Measurements from ENCODE around the gene OCIAD1.
"Not testable (repeated sequence)": the region's sequence is repeated elsewhere in the genome, so short reads cannot be mapped to it uniquely, and the experiment has no call there.

Gene OCIAD1

DNA sequence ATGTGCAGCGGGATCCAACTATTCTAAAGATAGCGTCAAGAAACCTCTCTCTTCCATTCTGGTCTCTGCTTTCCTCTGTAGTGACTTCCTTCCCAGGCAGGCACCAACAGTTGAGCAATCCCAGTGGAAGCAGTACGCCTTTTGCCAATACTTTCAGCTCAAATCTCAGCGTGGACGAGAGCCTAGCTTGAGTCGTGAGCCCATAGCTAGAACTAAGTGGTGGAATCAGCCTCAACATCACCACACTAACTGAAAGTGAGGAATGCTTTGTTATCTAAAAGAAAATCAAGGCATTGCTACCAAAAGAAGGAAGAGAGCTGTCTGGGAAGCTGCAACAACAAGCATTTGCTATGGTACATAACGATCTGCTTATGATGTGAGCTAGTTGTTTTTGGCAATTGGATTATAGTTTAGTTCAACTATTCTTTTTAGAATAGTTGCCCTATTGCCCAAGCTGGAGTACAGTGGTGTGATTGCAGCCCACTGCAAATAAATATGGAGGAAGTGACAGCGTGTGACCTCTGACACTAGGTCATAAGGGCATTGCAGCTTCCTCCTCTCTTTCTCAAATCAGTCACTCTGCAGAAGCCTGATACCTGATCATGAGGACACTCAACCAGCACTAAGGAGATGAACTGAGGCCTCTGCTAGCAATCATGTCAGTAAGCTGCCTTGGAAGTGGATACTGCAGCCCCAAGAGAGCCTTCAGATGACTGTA lies 26.1 kb upstream of the OCIAD1 start:
- Histone ChIP-seq H2BK15ac (replicated peaks; ENCODE audit: low read depth) (no peak overlapping the region), H3K27me3 (ENCODE audit: insufficient read depth, low read length, poor library complexity) (no peaks in the 10 kb centered on the region), H3K27ac (ENCODE audit: low read depth, low read length) (no peak overlapping the region), H4K5ac (ENCODE audit: low read length) (no peak overlapping the region), H3K9ac (ENCODE audit: low read length) (no peak overlapping the region), H3K18ac (ENCODE audit: low read length) (no peak overlapping the region), H3K4me1 (ENCODE audit: control insufficient read depth, low read depth, low read length) (peaks cover 2% of the 10 kb centered on the region), H3K36me3 (ENCODE audit: control insufficient read depth, insufficient read depth, low read length) (no peaks in the 10 kb centered on the region), H3K79me2 (ENCODE audit: control insufficient read depth, insufficient read depth, low read length) (no peaks in the 10 kb centered on the region), H2BK5ac (ENCODE audit: low read length) (no peak overlapping the region), H3K4me3 (ENCODE audit: low read length) (no peak overlapping the region), H3K23ac (ENCODE audit: low read length) (no peak overlapping the region), H4K8ac (ENCODE audit: low read depth, low read length) (no peak overlapping the region), H3K79me1 (ENCODE audit: low read length) (no peaks in the 10 kb centered on the region), H2AK5ac (ENCODE audit: low read length) (no peak overlapping the region), H3K4ac (ENCODE audit: low read depth, low read length) (no peak overlapping the region), H3K4me2 (ENCODE audit: low read length) (no peak overlapping the region), H3K56ac (ENCODE audit: low read length) (peak overlapping the region; percentile 9), H2BK120ac (ENCODE audit: low read depth, low read length) (no peak overlapping the region)
- no CpG with 5 or more reads among the region's 8 CpGs for WGBS (ENCODE audit: extremely low coverage, insufficient coverage, low lambda C conversion rate)
- DNase-seq, result no peak

DNA sequence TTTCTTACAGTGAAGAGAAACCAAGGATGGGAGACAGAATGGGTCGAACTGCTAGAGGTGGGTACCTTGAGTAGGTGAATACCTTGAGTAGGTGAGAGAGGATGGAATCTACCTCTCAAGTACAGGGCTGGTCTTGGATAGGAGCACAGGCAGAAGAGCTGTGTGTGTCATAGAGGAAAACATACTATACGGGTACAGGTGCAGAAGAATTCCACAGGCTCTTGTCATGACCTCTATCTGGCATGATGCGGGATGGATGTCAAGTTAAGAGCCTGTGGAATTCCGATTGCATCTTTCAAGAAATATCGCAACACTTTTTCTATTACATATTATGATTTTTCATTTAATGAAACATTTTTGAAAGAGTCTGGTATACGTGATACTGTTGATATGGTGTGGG lies 18.0 kb upstream of the OCIAD1 start:
- H3K56ac ChIP-seq (ENCODE audit: low read length), result no peak overlapping the region
- no peaks in the 10 kb centered on the region for H3K79me2 ChIP-seq (ENCODE audit: control insufficient read depth, insufficient read depth, low read length)
- H2BK5ac ChIP-seq (ENCODE audit: low read length), result no peak overlapping the region
- H3K23ac ChIP-seq (ENCODE audit: low read length), result no peak overlapping the region
- H3K9ac ChIP-seq (ENCODE audit: low read length), result no peak overlapping the region
- H3K4me1 ChIP-seq (ENCODE audit: control insufficient read depth, low read depth, low read length), result no peaks in the 10 kb centered on the region
- no peak overlapping the region for H2BK15ac ChIP-seq (replicated peaks; ENCODE audit: low read depth)
- WGBS (ENCODE audit: extremely low coverage, insufficient coverage, low lambda C conversion rate), result no CpG with 5 or more reads among the region's 6 CpGs
- no peak overlapping the region for H4K8ac ChIP-seq (ENCODE audit: low read depth, low read length)
- H2AK5ac ChIP-seq (ENCODE audit: low read length), result no peak overlapping the region
- H3K4ac ChIP-seq (ENCODE audit: low read depth, low read length), result no peak overlapping the region
- H4K5ac ChIP-seq (ENCODE audit: low read length), result no peak overlapping the region
- H2BK120ac ChIP-seq (ENCODE audit: low read depth, low read length), result no peak overlapping the region
- H3K36me3 ChIP-seq (ENCODE audit: control insufficient read depth, insufficient read depth, low read length), result no peaks in the 10 kb centered on the region
- DNase-seq, result no peak
- H3K4me2 ChIP-seq (ENCODE audit: low read length), result no peak overlapping the region
- no peak overlapping the region for H3K18ac ChIP-seq (ENCODE audit: low read length)
- no peaks in the 10 kb centered on the region for H3K27me3 ChIP-seq (ENCODE audit: insufficient read depth, low read length, poor library complexity)
- no peak overlapping the region for H3K4me3 ChIP-seq (ENCODE audit: low read length)
- no peaks in the 10 kb centered on the region for H3K79me1 ChIP-seq (ENCODE audit: low read length)
- no peak overlapping the region for H3K27ac ChIP-seq (ENCODE audit: low read depth, low read length)

DNA sequence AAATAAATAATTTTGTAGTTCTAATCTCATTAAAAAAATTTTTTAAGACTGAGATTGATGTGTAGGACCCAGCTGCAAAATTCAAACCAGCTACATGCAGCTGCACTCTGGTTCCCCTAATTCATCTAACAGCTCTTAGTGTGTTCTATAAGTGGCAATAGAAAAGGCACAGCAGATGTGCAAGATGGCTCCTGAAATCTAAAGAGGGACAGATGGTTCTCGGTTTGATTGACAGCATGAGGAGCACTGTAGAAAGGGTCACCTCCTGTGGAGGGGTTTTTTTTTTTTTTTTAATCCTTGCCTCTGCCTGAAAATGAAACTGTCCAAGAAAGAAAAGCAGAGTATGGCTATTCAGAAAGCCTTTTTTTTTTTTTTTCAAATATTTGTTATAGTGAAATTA lies 16.9 kb upstream of the OCIAD1 start:
- Histone ChIP-seq H2BK5ac (ENCODE audit: low read length) (no peak overlapping the region), H3K4me2 (ENCODE audit: low read length) (no peak overlapping the region), H2BK120ac (ENCODE audit: low read depth, low read length) (no peak overlapping the region), H3K18ac (ENCODE audit: low read length) (no peak overlapping the region), H4K8ac (ENCODE audit: low read depth, low read length) (no peak overlapping the region), H3K56ac (ENCODE audit: low read length) (no peak overlapping the region), H3K4ac (ENCODE audit: low read depth, low read length) (no peak overlapping the region), H3K9ac (ENCODE audit: low read length) (no peak overlapping the region), H3K27me3 (ENCODE audit: insufficient read depth, low read length, poor library complexity) (no peaks in the 10 kb centered on the region), H3K27ac (ENCODE audit: low read depth, low read length) (no peak overlapping the region), H4K5ac (ENCODE audit: low read length) (no peak overlapping the region), H3K79me2 (ENCODE audit: control insufficient read depth, insufficient read depth, low read length) (no peaks in the 10 kb centered on the region), H3K4me1 (ENCODE audit: control insufficient read depth, low read depth, low read length) (no peaks in the 10 kb centered on the region), H3K4me3 (ENCODE audit: low read length) (no peak overlapping the region), H2AK5ac (ENCODE audit: low read length) (no peak overlapping the region), H3K36me3 (ENCODE audit: control insufficient read depth, insufficient read depth, low read length) (no peaks in the 10 kb centered on the region), H3K23ac (ENCODE audit: low read length) (no peak overlapping the region), H2BK15ac (replicated peaks; ENCODE audit: low read depth) (no peak overlapping the region), H3K79me1 (ENCODE audit: low read length) (no peaks in the 10 kb centered on the region)
- WGBS (ENCODE audit: extremely low coverage, insufficient coverage, low lambda C conversion rate), result no CpG with 5 or more reads among the region's 1 CpG
- no peak for DNase-seq

DNA sequence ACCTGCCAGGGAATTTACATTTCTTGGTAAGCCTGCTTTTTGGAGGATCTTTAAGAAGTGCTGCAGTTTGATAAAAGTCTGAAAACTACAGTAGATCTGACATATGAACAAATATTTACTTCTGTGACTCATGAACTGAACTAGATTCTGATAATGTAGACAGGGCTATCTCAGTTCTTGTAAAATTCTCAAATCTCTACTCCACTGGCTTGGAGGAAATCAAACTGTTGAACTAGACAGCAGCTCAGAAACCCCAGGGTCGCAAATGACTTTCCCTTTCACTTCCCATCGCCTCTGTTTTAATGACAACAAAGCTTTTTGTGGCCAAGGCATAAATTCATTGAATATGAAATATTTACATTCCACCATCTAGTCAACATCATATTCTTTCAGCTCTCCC lies 15.4 kb upstream of the OCIAD1 start:
- no peaks in the 10 kb centered on the region for H3K79me1 ChIP-seq (ENCODE audit: low read length)
- no peak overlapping the region for H3K4me2 ChIP-seq (ENCODE audit: low read length)
- no peak overlapping the region for H2BK15ac ChIP-seq (replicated peaks; ENCODE audit: low read depth)
- H4K8ac ChIP-seq (ENCODE audit: low read depth, low read length), result no peak overlapping the region
- H3K27ac ChIP-seq (ENCODE audit: low read depth, low read length), result no peak overlapping the region
- H2BK120ac ChIP-seq (ENCODE audit: low read depth, low read length), result no peak overlapping the region
- DNase-seq, result no peak
- H3K79me2 ChIP-seq (ENCODE audit: control insufficient read depth, insufficient read depth, low read length), result no peaks in the 10 kb centered on the region
- no peak overlapping the region for H2AK5ac ChIP-seq (ENCODE audit: low read length)
- no peak overlapping the region for H2BK5ac ChIP-seq (ENCODE audit: low read length)
- no CpG with 5 or more reads among the region's 2 CpGs for WGBS (ENCODE audit: extremely low coverage, insufficient coverage, low lambda C conversion rate)
- H3K27me3 ChIP-seq (ENCODE audit: insufficient read depth, low read length, poor library complexity), result no peaks in the 10 kb centered on the region
- H4K5ac ChIP-seq (ENCODE audit: low read length), result no peak overlapping the region
- no peaks in the 10 kb centered on the region for H3K36me3 ChIP-seq (ENCODE audit: control insufficient read depth, insufficient read depth, low read length)
- H3K4me3 ChIP-seq (ENCODE audit: low read length), result no peak overlapping the region
- no peaks in the 10 kb centered on the region for H3K4me1 ChIP-seq (ENCODE audit: control insufficient read depth, low read depth, low read length)
- no peak overlapping the region for H3K9ac ChIP-seq (ENCODE audit: low read length)
- no peak overlapping the region for H3K56ac ChIP-seq (ENCODE audit: low read length)
- H3K4ac ChIP-seq (ENCODE audit: low read depth, low read length), result no peak overlapping the region
- H3K18ac ChIP-seq (ENCODE audit: low read length), result no peak overlapping the region
- no peak overlapping the region for H3K23ac ChIP-seq (ENCODE audit: low read length)

DNA sequence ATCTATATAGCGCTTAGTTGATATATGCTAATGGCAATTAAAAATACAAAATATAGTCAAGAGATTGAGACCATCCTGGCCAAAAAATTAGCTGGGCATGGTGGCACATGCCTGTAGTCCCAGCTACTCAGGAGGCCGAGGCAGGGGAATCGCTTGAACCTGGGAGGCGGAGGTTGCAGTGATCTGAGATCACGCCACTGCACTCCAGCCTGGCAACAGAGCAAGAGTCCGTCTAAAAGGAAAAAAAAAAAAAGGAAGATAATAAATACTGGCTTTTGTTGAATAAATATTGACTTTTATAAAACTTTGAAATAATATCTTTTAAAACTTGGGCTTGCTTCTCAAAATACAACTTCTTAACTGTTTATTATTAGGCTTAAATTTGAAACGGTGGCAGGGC lies 14.6 kb upstream of the OCIAD1 start:
- not testable (repeated sequence) for H4K8ac ChIP-seq (ENCODE audit: low read depth, low read length); H2BK15ac ChIP-seq (replicated peaks; ENCODE audit: low read depth); H3K4me2 ChIP-seq (ENCODE audit: low read length); H2BK120ac ChIP-seq (ENCODE audit: low read depth, low read length); H3K79me1 ChIP-seq (ENCODE audit: low read length); H3K23ac ChIP-seq (ENCODE audit: low read length); H2BK5ac ChIP-seq (ENCODE audit: low read length); H2AK5ac ChIP-seq (ENCODE audit: low read length); H4K5ac ChIP-seq (ENCODE audit: low read length); H3K4me1 ChIP-seq (ENCODE audit: control insufficient read depth, low read depth, low read length); H3K56ac ChIP-seq (ENCODE audit: low read length); H3K27ac ChIP-seq (ENCODE audit: low read depth, low read length); H3K4me3 ChIP-seq (ENCODE audit: low read length); H3K9ac ChIP-seq (ENCODE audit: low read length); H3K79me2 ChIP-seq (ENCODE audit: control insufficient read depth, insufficient read depth, low read length); H3K36me3 ChIP-seq (ENCODE audit: control insufficient read depth, insufficient read depth, low read length); DNase-seq; H3K18ac ChIP-seq (ENCODE audit: low read length); H3K4ac ChIP-seq (ENCODE audit: low read depth, low read length); H3K27me3 ChIP-seq (ENCODE audit: insufficient read depth, low read length, poor library complexity)
- no CpG with 5 or more reads among the region's 7 CpGs for WGBS (ENCODE audit: extremely low coverage, insufficient coverage, low lambda C conversion rate)

DNA sequence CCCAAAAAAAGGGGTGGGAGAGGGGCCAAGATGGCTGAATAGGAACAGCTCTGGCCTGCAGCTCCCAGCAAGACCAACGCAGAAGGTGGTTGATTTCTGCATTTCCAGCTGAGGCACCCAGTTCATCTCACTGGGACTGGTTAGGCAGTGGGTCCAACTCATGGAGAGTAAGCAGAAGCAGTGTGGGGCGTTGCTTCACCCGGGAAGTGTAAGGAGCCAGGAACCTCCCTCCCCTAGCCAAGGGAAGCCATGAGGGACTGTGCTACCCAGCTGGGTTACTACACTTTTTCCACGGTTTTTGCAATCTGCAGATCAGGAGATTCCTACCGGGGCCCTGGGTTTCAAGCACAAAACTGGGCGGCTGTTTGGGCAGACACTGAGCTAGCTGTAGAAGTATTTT lies 13.9 kb upstream of the OCIAD1 start:
- H3K79me1 ChIP-seq (ENCODE audit: low read length), result no peaks in the 10 kb centered on the region
- no peak overlapping the region for H3K27ac ChIP-seq (ENCODE audit: low read depth, low read length)
- no peak overlapping the region for H3K9ac ChIP-seq (ENCODE audit: low read length)
- H3K56ac ChIP-seq (ENCODE audit: low read length), result no peak overlapping the region
- H3K4ac ChIP-seq (ENCODE audit: low read depth, low read length), result no peak overlapping the region
- H3K36me3 ChIP-seq (ENCODE audit: control insufficient read depth, insufficient read depth, low read length), result no peaks in the 10 kb centered on the region
- H3K4me1 ChIP-seq (ENCODE audit: control insufficient read depth, low read depth, low read length), result no peaks in the 10 kb centered on the region
- H3K23ac ChIP-seq (ENCODE audit: low read length), result no peak overlapping the region
- no peaks in the 10 kb centered on the region for H3K79me2 ChIP-seq (ENCODE audit: control insufficient read depth, insufficient read depth, low read length)
- no peaks in the 10 kb centered on the region for H3K27me3 ChIP-seq (ENCODE audit: insufficient read depth, low read length, poor library complexity)
- no CpG with 5 or more reads among the region's 6 CpGs for WGBS (ENCODE audit: extremely low coverage, insufficient coverage, low lambda C conversion rate)
- H4K8ac ChIP-seq (ENCODE audit: low read depth, low read length), result no peak overlapping the region
- no peak overlapping the region for H3K4me3 ChIP-seq (ENCODE audit: low read length)
- no peak overlapping the region for H4K5ac ChIP-seq (ENCODE audit: low read length)
- no peak overlapping the region for H2BK120ac ChIP-seq (ENCODE audit: low read depth, low read length)
- DNase-seq, result no peak
- H2BK5ac ChIP-seq (ENCODE audit: low read length), result no peak overlapping the region
- no peak overlapping the region for H2AK5ac ChIP-seq (ENCODE audit: low read length)
- no peak overlapping the region for H2BK15ac ChIP-seq (replicated peaks; ENCODE audit: low read depth)
- H3K18ac ChIP-seq (ENCODE audit: low read length), result no peak overlapping the region
- no peak overlapping the region for H3K4me2 ChIP-seq (ENCODE audit: low read length)
